ENCODE measurements around the gene PKMYT1. TPM values are rescaled to one million over a fixed set of nuclear protein-coding genes. Genes with fewer than 3 reads are reported as not detected.
A peak's percentile ranks its signal among the peaks of the same experiment; 100 is the strongest.

PKMYT1 gene
- total RNA-seq, 2 donors from 2014 or later: not detected

- Mint-ChIP-seq H3K4me3 (peak overlapping the region; percentile 86), H3K27ac (peak overlapping the region; percentile 90), H3K36me3 (ENCODE audit: low read depth) (no peaks in the 10 kb centered on the region), H3K4me1 (peaks cover 3% of the 10 kb centered on the region), H3K27me3 (no peaks in the 10 kb centered on the region)
- DNase-seq (no peak), ATAC-seq (no peak)
- no peaks in the 10 kb centered on the region for H3K9me3 ChIP-seq (ENCODE audit: control insufficient read depth, low read length, poor library complexity, severe bottlenecking)
These were observed 2.2 kb upstream of the PKMYT1 start for GRCh38 chr16:2982402-2982801.

DNA sequence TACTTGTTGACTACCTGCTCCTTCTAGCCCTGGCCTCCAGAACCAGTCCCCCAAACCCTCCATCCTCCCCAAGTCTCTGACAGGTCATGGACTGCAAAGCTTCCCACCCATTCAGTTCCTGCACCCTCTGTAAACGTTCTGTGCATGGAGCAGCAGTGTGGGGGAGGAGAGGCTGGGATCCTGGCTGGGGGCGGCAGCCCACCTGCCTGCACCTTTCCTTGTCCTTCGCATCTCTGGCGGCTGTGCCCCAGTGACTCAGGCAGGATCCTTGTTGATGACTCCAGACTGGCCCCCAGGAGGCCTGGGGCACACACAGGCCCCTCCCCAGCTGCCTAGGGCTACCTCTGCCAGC lies 1.6 kb upstream of the PKMYT1 start:
- Mint-ChIP-seq H3K4me1 (peaks cover 3% of the 10 kb centered on the region), H3K27me3 (no peaks in the 10 kb centered on the region), H3K36me3 (ENCODE audit: low read depth) (no peaks in the 10 kb centered on the region), H3K27ac (peak overlapping the region; percentile 90), H3K4me3 (peak overlapping the region; percentile 86)
- ATAC-seq: no peak
- H3K9me3 ChIP-seq (ENCODE audit: control insufficient read depth, low read length, poor library complexity, severe bottlenecking): no peaks in the 10 kb centered on the region
- DNase-seq: no peak

DNA sequence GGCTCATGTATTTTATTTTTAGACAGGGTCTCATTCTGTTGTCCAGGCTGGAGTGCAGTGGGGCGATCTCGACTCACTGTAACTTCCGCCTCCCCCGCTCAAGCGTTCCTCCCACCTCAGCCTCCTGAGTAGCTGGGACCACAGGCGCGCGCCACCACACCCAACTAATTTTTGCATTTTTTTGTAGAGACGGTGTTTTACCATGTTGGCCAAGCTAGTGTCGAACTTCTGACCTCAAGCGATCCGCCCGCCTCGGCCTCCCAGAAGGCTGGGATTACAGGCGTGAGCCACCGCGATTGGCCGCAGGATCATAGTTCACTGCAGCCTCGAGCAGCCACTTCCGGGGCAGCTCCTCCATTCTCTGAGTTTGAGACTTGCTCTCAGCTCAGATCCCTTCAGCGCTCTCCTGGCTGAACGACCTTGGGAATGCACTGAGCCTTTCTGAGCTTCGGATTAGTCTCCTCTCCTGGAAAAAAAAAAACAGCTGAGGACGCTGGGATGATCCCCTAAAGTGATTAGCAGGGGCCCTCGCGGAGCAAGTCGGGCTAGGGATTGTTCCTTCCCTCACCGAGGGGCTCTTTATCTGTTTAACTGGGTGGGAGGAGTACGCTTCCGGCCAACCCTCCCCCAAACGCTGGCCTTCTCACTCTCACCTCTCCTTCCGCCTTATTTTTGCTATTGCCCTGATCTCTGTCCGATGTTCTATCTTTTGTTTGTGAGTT lies 1.1 kb upstream of the PKMYT1 start:
- Mint-ChIP-seq H3K27ac (peak overlapping the region; percentile 90), H3K4me3 (peak overlapping the region; percentile 86), H3K36me3 (ENCODE audit: low read depth) (no peaks in the 10 kb centered on the region), H3K27me3 (no peaks in the 10 kb centered on the region), H3K4me1 (peaks cover 3% of the 10 kb centered on the region)
- DNase-seq (no peak), ATAC-seq (no peak)
- H3K9me3 ChIP-seq (ENCODE audit: control insufficient read depth, low read length, poor library complexity, severe bottlenecking): no peaks in the 10 kb centered on the region

DNA sequence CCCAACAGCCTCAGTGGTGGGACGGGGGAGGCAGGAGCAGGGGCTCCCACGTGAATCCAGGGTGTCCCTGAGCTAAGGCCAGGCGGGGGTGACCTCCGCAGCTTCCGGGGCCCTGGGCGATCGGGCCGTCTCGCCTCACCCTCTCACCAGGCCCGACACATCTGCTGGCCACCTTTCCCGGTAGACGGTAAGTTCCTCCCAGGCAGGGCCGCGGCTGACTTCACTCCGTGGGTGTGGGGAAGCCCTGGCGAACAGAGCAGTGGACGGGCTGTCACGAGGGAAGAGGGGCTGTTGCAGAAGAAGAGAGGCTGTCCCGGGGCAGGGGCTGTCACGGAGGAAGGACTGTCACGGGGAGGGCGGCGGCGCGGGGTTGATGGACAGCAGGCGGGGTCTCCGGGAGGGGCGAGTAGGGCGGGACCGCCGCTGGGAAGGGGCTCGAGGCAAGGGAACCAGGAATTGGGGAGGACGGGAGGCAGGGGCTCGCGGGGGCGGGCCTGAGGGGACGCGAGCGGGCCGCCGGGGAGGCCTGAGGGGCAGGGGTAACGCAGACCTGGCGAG lies 498 bp downstream of the PKMYT1 start:
- Mint-ChIP-seq H3K4me1 (peaks cover 3% of the 10 kb centered on the region), H3K27ac (no peak overlapping the region)
- DNase-seq: no peak

DNA sequence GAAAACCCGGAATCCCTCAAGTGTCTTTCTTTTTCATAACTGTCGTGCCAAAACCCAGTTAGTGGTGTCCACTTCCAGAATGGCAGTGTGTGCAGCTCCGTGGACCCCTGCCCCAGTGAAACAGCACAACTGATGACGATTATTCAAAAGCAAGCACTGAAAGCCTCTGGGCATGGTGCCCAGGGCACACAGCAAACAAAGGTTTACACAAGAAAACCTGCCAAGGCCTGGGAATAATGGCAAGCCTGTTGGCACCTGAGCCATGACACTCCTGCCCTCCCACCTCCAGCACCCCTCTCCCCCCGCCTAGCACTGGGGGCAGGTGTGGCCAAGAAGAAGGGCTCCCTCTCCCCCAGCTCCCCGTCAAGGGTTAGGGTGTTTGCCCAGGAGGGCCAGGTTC lies 2.8 kb downstream of the PKMYT1 start:
- no peak for DNase-seq
- Mint-ChIP-seq H3K4me1 (peaks cover 3% of the 10 kb centered on the region), H3K4me3 (no peak overlapping the region), H3K36me3 (ENCODE audit: low read depth) (no peaks in the 10 kb centered on the region), H3K27ac (no peak overlapping the region), H3K27me3 (no peaks in the 10 kb centered on the region)
- ATAC-seq: no peak
- H3K9me3 ChIP-seq (ENCODE audit: control insufficient read depth, low read length, poor library complexity, severe bottlenecking): no peaks in the 10 kb centered on the region

More for the DNA sequence above, 498 bp downstream of the PKMYT1 start:
- ATAC-seq: no peak
- no peaks in the 10 kb centered on the region for H3K36me3 Mint-ChIP-seq (ENCODE audit: low read depth)
- H3K9me3 ChIP-seq (ENCODE audit: control insufficient read depth, low read length, poor library complexity, severe bottlenecking): no peaks in the 10 kb centered on the region
- no peaks in the 10 kb centered on the region for H3K27me3 Mint-ChIP-seq
- peak overlapping the region; percentile 77 for H3K4me3 Mint-ChIP-seq

- H3K9me3 ChIP-seq (ENCODE audit: control insufficient read depth, low read length, poor library complexity, severe bottlenecking): no peaks in the 10 kb centered on the region
- Mint-ChIP-seq H3K27ac (no peak overlapping the region), H3K4me1 (peaks cover 5% of the 10 kb centered on the region), H3K4me3 (no peak overlapping the region), H3K36me3 (ENCODE audit: low read depth) (peaks cover 3% of the 10 kb centered on the region), H3K27me3 (no peaks in the 10 kb centered on the region)
- DNase-seq (no peak), ATAC-seq (no peak)
These were observed 3.6 kb downstream of the PKMYT1 start for GRCh38 chr16:2976673-2977072.

GRCh38 chr16:2976201-2976600 lies 4.0 kb downstream of the PKMYT1 start:
- H3K36me3 Mint-ChIP-seq (ENCODE audit: low read depth): peaks cover 3% of the 10 kb centered on the region
- H3K27me3 Mint-ChIP-seq: no peaks in the 10 kb centered on the region
- H3K4me3 Mint-ChIP-seq: no peak overlapping the region
- ATAC-seq (no peak), DNase-seq (no peak)
- no peak overlapping the region for H3K27ac Mint-ChIP-seq
- peaks cover 4% of the 10 kb centered on the region for H3K4me1 Mint-ChIP-seq
- no peaks in the 10 kb centered on the region for H3K9me3 ChIP-seq (ENCODE audit: control insufficient read depth, low read length, poor library complexity, severe bottlenecking)

- Mint-ChIP-seq H3K4me1 (peaks cover 4% of the 10 kb centered on the region), H3K27ac (no peak overlapping the region), H3K4me3 (no peak overlapping the region), H3K36me3 (ENCODE audit: low read depth) (peaks cover 3% of the 10 kb centered on the region), H3K27me3 (no peaks in the 10 kb centered on the region)
- no peak for ATAC-seq
- no peaks in the 10 kb centered on the region for H3K9me3 ChIP-seq (ENCODE audit: control insufficient read depth, low read length, poor library complexity, severe bottlenecking)
- DNase-seq: no peak
These were observed 5.0 kb downstream of the PKMYT1 start for GRCh38 chr16:2975161-2975795.

GRCh38 chr16:2974319-2975056 lies 5.8 kb downstream of the PKMYT1 start:
- Mint-ChIP-seq H3K36me3 (ENCODE audit: low read depth) (peaks cover 3% of the 10 kb centered on the region), H3K27me3 (no peaks in the 10 kb centered on the region), H3K4me3 (no peak overlapping the region), H3K27ac (no peak overlapping the region), H3K4me1 (peaks cover 4% of the 10 kb centered on the region)
- no peak for ATAC-seq
- no peaks in the 10 kb centered on the region for H3K9me3 ChIP-seq (ENCODE audit: control insufficient read depth, low read length, poor library complexity, severe bottlenecking)
- no peak for DNase-seq

DNA sequence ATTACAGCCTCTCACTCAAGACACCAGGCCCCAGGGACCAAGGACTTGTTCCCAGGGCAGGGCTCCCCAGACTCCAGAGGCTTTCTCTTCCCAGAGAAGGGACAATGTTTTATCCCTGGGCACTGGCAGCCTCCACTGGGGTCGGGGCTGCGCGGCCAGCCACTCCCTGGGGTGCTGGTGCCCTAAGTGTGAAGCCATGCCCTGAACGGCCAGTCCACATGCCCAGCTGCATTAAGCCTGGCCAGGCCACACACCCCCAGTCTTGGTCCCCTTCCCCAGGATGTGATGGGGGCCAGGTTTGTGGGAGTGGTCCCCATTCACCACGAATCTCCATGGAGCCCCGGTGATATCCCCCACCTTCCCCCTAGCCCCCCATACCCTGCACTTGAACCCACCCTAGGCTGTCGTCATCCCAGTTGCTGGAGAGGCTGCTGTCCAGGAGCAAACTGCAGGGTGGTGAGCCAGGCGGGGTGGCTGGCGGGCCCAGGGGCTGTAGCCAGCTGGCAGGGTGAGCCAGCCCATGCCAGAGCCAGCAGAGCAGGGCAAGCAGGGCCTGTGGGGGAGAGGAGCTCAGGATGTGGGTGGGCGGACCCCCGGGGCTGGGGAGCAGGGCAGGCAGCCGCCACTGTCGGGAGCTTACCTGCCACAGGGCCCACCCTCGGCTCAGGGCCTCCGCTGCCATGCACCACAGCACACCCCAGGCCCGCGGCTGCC lies 6.5 kb downstream of the PKMYT1 start:
- no peak overlapping the region for H3K4me3 Mint-ChIP-seq
- H3K27me3 Mint-ChIP-seq: peaks cover under 1% of the 10 kb centered on the region
- DNase-seq: no peak
- ATAC-seq: no peak
- H3K9me3 ChIP-seq (ENCODE audit: control insufficient read depth, low read length, poor library complexity, severe bottlenecking): no peaks in the 10 kb centered on the region
- H3K4me1 Mint-ChIP-seq: peaks cover 4% of the 10 kb centered on the region
- no peak overlapping the region for H3K27ac Mint-ChIP-seq
- H3K36me3 Mint-ChIP-seq (ENCODE audit: low read depth): peaks cover 3% of the 10 kb centered on the region

- H3K36me3 Mint-ChIP-seq (ENCODE audit: low read depth): peaks cover 3% of the 10 kb centered on the region
- no peaks in the 10 kb centered on the region for H3K9me3 ChIP-seq (ENCODE audit: control insufficient read depth, low read length, poor library complexity, severe bottlenecking)
- H3K4me3 Mint-ChIP-seq: no peak overlapping the region
- no peak overlapping the region for H3K27ac Mint-ChIP-seq
- H3K27me3 Mint-ChIP-seq: peaks cover 7% of the 10 kb centered on the region
- no peak for ATAC-seq
- DNase-seq: no peak
- H3K4me1 Mint-ChIP-seq: peaks cover 10% of the 10 kb centered on the region
These were observed 7.2 kb downstream of the PKMYT1 start for GRCh38 chr16:2973093-2973492.

- no peak for DNase-seq
- H3K9me3 ChIP-seq (ENCODE audit: control insufficient read depth, low read length, poor library complexity, severe bottlenecking): no peaks in the 10 kb centered on the region
- no peak overlapping the region for H3K4me3 Mint-ChIP-seq
- peaks cover 13% of the 10 kb centered on the region for H3K4me1 Mint-ChIP-seq
- peaks cover 3% of the 10 kb centered on the region for H3K36me3 Mint-ChIP-seq (ENCODE audit: low read depth)
- ATAC-seq: no peak
- H3K27ac Mint-ChIP-seq: no peak overlapping the region
- peaks cover 10% of the 10 kb centered on the region for H3K27me3 Mint-ChIP-seq
These were observed 8.1 kb downstream of the PKMYT1 start for GRCh38 chr16:2971985-2972784.
